ENCODE data around the gene EQTN.

The EQTN gene

DNA sequence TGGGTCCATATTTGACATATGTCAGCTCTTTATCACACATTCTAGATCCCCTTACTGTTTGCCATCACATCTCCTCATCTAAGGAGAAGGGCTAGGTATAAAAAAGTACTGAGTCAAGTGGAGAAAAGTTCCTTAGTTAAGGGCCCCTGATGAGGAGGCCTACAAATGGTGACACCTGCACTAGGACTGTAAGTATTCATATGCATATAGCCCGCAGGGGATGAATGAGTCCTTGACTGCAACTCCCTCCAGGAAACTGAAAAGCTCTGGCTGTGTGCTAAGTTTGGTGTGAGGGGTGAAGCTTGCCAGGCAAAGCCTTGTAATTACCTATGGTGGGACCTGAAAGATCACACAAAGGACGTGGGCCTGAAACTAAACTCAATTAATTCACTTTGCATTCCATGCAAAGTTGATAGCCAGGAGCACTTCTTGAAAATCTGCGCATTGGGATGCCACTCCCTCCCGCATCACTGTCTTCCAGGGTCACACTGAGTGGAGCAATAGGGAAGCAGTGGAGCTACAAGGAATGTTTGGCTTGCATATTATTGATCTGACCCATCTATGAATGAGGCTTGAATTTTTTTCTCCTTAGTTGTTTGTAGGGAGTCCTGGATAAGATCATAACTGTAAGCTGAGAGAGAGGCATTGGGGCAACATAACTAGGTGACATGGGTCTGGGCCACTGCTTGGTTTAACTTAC lies 11.9 kb upstream of the EQTN start:
- no peak overlapping the region for H3K4me3 ChIP-seq (replicated peaks in 1 of 2; ENCODE audit: low read depth in 2 of 2, low read length in 2 of 2)
- no peak for TF ChIP-seq CTCF (IDR thresholded peaks at IDR 0.05; ENCODE audit: low read depth, low read length)
- no peak for DNase-seq (ENCODE audit: low read depth in 2 of 2)

- no peak for DNase-seq (ENCODE audit: low read depth in 2 of 2)
- no peak overlapping the region for H3K4me3 ChIP-seq (replicated peaks in 1 of 2; ENCODE audit: low read depth in 2 of 2, low read length in 2 of 2)
- no peak for TF ChIP-seq CTCF (IDR thresholded peaks at IDR 0.05; ENCODE audit: low read depth, low read length)
Measured at GRCh38 chr9:27304521-27304920, 7.6 kb upstream of the EQTN start.

DNA sequence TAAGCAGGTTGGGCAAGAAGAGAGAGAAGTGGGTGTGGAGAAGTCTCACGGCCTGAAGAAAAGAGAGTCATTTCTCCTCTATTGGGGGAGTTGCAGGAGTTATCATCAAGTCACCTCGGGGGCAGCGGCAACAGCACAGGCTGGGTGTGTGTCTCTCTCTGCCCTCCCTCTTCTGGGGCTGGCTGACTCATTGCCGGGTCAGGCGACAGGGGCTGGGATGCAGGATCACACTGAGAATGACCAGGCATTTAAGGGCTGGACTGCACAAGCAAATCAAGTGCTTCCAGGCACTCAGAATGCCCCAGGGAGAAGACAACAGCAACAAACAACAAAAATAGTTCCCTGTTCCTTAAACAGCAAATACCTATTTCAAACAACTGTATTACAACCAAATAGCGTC lies 6.3 kb upstream of the EQTN start:
- no peak overlapping the region for H3K4me3 ChIP-seq (replicated peaks in 1 of 2; ENCODE audit: low read depth in 2 of 2, low read length in 2 of 2)
- DNase-seq (ENCODE audit: low read depth in 2 of 2): peak; percentile 13 to 29
- TF ChIP-seq CTCF (IDR thresholded peaks at IDR 0.05; ENCODE audit: low read depth, low read length): no peak

GRCh38 chr9:27293996-27294395 lies 3.0 kb downstream of the EQTN start:
- DNase-seq (ENCODE audit: low read depth in 2 of 2): no peak
- H3K4me3 ChIP-seq (replicated peaks in 1 of 2; ENCODE audit: low read depth in 2 of 2, low read length in 2 of 2): no peak overlapping the region
- TF ChIP-seq CTCF (IDR thresholded peaks at IDR 0.05; ENCODE audit: low read depth, low read length): no peak

DNA sequence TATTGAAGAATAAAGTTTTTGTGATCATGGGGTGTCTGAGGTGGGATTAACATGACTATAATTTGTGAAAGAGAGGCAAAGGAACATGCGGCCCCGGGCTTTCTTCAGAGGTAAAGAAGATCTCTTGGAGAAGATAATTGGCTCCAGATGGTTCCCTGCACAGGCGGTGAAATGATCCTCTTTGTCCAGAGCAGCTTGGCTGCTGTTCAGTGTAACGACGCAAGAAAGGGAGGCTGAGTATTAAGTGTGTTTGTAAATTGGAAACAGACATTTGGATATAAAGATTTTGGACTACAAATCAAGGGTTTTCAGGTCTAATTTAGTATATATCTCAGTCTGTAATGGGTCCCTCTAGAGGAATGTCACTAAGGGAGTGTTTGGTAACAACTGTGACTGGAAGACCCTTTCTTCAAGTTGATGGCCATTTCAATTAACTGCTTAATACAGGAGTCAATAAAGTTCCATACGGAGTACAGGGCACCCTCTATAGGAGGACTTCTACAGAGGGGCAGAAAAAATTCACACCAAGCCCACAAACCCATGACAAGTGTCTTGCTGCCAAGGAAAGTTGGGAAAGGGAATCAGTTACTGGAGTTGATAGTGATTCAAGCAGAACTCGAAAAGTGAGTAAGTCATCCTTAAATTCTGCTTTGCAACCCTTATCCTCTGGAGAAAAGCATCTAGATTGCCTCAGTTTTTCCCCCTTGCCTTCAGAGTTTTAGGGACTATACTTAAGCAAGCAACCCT lies 4.1 kb downstream of the EQTN start:
- DNase-seq (ENCODE audit: low read depth in 2 of 2): peak in 1 of 2 donors; percentile 13
- H3K4me3 ChIP-seq (replicated peaks in 1 of 2; ENCODE audit: low read depth in 2 of 2, low read length in 2 of 2): no peak overlapping the region
- TF ChIP-seq CTCF (IDR thresholded peaks at IDR 0.05; ENCODE audit: low read depth, low read length): no peak

DNA sequence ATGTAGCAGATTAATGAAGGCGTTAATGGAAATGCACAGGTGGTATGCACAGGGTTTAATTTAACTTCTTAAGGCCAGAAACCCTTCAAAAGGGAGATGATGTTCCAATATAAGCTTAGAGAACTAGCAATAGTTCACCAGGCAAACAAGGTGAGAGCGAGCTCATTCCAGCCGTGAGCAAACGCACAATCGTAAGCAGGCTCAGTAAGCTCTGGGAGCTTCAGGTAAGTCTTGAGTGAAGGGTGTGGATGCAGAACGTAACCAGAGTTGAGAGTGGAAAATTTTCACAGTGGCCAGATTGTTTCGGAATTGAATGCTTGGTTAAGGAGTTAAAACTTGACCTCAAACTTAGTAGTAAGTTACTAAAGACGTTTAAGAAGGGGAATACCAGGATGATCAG lies 5.7 kb downstream of the EQTN start:
- no peak overlapping the region for H3K4me3 ChIP-seq (replicated peaks in 1 of 2; ENCODE audit: low read depth in 2 of 2, low read length in 2 of 2)
- DNase-seq (ENCODE audit: low read depth in 2 of 2): no peak
- TF ChIP-seq CTCF (IDR thresholded peaks at IDR 0.05; ENCODE audit: low read depth, low read length): no peak
